ENCODE data around the gene CLMN.

Gene CLMN

DNA sequence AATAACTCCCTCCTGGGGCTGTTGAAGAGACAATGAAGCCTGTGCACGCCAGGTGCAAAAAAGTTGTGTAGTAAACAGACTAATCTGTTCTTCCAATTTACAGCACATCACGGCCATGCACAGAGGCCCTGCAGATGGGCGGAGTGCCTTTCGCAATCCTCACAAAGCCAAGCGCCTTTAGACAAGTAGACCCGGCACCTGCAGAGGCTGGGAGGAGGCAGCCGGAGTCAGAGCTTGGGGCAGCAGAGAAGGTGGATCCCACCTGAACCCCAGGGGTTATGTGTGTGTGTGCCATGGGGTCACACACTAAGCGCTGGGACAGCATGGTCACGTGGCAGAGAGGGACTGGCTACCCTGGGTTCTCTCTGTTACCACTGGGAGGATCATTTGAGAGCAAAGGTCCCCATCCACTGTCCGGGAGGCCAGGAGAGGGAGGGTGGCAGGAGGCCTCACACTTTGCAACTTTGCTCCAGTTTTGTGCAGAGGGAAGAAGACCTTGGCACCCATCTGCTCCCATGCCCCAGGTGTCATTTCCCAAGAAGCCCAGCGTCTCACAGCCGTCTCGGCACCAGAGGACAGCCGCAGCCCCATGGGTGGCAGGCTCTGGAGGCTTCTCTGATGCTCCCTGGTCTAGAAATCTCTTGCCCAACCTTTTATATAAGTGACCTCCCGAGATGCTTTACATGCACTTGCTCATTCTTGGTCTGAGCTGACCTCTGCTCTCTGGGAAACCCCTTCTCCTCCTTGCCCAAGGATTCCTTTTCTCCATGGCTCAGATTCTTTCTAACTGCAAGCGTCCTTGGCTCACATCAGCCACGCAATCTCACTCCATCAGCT, 82.4 kb downstream of the CLMN start:
- no peak for DNase-seq

GRCh38 chr14:95236221-95236620, 83.5 kb downstream of the CLMN start:
- DNase-seq = no peak

DNA sequence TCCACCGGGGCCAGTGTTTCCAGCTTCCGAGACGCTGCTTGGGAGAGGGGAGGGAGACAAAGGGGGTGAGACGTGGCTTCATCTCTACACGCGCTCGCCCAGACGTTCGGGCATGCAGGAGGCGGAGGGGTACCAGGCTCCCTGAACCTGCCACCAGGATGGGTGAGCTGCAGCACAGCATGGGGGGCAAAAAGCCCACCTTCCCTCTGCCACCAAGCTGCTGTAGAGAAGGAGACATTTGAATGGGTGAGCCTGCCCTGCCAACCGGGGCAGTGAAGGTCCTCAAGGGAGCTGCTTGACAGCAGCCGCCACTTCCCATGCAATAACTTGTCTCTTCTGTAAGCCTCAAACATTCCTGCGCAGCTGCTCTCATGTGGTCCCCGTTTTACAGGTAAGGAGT, 83.9 kb downstream of the CLMN start:
- no peak for DNase-seq

DNA sequence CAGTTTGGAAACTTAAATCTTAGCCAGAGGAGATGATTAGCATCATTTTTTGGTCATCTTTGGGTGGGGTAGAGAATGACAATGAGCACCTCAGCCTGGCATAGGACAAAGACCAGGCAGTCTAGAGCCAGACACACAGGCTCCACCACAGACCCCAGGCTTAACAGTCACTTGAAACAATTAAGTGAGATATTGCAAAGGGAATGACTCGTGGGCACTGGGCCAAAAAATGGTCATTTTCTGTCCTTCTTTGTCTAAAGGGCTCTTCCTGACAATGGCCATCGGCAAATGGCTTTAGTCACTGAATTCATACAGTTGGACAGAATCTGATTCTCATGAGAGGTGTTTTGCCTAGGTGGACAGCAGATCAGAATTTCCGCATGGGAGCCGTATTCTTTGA, 84.4 kb downstream of the CLMN start:
- DNase-seq = no peak

DNA sequence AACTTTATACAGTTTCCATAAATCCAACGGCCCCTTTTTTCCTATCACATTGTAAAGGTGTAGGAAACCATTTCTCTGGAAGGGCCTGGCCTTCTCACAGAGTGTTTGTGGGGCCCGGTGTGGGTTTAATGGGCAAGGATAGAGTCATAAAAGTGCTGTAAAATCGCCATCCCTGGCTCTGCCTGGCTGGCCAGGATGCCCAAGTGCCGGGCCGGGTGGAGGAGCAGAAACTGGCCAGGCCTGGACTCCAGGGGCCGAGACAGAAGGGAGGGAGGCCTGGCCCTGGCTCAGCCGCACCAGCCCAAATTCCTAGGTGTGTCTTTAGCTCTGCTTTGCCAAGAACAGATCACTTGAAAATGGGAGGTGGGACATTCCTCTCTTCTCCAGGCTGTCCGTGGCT, 85.3 kb downstream of the CLMN start:
- no peak for DNase-seq

- DNase-seq = no peak
These were observed 85.9 kb downstream of the CLMN start for GRCh38 chr14:95233702-95234241.

DNA sequence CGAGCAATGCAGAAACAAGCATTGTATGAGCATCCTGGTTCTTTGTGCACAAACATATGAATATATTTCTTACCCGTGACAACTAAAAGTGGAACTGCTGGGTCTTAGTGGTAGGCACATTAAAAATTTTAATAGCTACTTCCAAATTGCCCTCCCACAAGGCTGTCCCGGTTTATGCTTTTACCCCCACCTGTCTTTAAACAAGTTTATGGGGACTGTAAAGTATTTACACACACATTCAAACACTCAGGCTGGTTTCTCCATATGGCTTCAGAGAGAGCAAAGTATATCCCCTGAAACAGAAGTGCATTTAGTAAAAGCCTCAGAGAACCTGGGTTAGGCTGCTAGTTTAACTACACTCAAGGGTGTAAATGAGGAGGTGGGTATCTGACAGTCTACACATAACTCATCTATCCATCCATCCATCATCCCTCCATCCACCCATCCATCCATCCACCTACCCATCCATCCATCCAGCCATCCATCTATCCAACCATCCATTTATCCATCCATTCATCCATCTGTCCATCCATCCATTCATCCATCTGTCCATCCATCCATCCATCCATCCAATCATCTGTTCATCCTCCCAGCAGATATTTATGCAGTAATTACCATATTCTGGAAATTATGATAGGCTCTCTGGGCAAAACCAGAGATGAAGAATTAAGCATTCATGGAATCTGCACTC, 86.7 kb downstream of the CLMN start:
- DNase-seq = no peak

DNA sequence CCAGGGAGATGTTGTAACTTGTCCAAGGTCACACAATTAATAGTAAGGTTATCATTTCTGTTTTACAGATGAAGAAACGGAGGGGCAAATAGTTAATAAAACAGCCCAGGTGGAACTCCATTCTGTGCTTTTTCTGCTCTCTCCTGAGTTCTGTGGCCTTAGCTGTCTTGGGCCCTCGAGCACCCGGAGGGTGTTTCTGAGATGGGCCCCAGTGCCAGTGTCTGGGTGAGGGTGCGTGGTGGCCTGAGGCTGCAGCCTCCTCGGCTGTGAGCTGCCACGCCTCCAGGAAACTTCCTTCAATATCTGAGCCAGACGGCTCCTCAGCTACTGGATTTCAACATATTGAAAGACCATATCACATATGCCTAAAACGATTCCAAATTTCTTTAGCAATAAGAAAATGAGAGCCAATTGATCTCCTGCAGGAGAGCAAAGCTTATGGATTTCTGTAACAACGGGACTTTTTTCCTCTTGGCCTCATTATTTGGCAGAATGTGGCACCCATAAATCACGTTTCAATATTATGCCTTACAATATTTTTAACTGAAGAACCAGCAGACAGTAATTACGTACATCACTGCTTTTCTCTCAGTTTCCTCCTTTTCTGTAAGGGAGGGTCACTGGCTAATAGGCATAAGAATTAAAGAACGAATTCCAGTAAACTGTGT, 87.6 kb downstream of the CLMN start:
- no peak for DNase-seq

DNA sequence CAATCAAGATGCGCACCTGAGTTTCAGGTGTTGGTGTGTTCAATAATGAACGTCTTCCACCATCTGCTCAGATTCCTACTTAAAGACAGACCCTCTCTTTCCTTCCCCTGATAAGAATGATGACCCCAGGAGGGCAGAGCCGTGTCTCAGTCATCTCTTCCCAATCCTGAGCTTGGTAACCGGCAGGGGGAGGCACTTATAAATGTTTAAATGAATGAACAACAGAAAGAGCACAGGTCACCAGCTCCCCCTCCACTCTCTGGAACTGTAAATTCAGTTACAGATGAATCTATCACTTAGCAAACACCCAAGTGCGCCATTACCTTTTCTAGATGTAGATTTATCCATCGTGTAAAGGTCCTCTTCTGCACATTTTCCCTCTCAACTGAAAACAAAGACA, 90.0 kb downstream of the CLMN start:
- no peak for DNase-seq

- DNase-seq = no peak
These were observed 91.5 kb downstream of the CLMN start for GRCh38 chr14:95228240-95228639.

GRCh38 chr14:95227279-95227860, 92.3 kb downstream of the CLMN start:
- DNase-seq = no peak

DNA sequence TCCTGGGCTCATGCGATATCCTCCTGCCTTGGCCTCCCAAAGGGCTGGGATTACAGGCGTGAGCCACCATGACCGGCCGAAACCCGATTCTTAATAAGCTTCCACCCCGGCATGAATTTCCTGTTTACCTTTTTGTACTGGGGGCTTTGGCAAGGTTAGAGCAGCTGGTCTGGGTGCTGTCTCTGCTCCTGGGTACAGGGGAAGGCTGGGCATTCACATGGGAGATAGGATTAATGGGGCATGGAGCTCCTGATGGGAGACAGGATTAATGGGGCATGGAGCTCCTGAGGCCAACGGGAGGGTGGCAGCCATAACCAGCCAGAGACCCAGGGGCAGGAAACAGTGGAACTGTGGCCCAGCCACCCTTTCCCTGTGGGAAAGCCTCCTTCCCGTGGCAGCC, 92.9 kb downstream of the CLMN start:
- DNase-seq = no peak

DNA sequence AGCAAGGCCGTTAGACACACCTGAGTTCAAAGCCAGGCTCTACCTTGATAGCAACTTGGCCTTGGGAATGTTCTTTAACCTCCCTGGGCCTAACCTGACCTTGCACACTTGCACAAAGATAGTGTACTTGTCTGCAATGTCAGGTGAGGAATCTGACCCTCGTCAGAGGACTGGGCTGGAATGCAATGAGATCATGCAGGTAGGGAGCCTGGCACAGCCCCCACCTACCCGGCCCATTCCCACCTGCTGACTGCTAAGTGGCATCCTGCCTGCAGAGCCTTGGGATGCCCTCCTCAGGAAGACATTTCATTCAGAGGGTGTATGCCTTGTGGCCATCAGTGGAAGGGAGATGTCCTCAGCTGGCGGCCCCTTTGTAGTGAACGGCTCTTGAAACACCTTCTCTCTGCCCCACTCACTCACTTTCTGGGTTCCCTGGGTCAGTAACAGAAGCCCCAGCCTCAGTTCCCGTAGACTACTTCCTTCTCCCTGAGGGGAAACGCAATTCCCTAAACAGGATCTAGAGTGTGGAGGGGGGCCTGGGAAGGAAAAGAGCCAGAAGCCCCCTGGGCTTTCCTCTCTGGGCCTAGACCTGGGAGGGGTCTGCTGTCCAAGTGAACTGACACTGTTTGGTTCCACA, 94.3 kb downstream of the CLMN start:
- DNase-seq = no peak

GRCh38 chr14:95222870-95223398, 96.8 kb downstream of the CLMN start:
- no peak for DNase-seq

GRCh38 chr14:95222151-95222631, 97.5 kb downstream of the CLMN start:
- DNase-seq = no peak

GRCh38 chr14:95221531-95221930, 98.2 kb downstream of the CLMN start:
- no peak for DNase-seq

DNA sequence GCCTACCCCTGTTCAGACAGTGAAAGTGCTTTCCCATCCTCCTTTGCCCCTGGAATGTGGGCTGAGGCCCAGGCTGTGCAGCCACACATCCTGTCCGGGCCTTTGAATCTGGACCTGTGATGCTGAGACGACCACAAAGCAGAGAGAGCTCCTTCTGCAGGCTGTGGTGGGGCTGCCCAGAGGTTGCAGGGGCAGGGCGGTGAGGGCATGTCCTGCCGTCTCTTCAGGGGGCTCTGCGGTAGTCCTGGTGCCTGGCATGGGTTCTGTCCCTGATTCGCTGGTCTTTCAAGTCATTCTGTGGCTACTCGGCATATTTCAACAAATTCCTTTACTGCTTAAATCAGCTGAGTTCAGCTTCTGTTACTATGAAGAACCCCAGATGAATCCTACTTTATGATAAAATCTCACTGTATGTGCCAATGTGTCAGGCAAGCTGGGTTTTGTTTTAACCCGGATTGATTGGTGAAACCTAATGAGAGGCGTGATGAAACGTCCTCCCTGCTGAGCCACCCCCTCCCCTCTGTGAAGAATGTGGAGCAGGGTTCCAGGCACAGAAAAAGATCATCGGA, 99.0 kb downstream of the CLMN start:
- DNase-seq = no peak

GRCh38 chr14:95218472-95219193, 101.1 kb downstream of the CLMN start:
- DNase-seq = no peak

DNA sequence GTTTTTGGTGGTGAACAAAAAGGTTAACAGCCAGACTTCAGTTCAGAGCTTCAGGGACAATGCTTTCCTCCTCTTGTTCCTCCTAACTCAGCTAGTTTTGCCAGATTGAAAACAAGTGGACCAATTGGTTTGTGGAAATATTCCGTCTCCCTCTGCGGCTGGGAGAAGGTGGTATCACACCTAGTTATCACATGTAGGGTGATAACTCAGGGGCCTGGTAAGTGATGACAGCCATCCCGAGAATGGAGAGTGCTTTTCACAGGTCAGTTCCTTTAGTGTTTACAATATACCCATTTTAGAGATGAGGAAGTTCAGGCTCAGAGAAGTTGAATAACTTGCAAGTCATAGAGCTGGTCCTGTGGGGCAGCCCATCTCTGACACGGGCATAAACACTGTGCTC, 101.7 kb downstream of the CLMN start:
- no peak for DNase-seq

GRCh38 chr14:95217391-95217900, 102.3 kb downstream of the CLMN start:
- no peak for DNase-seq

DNA sequence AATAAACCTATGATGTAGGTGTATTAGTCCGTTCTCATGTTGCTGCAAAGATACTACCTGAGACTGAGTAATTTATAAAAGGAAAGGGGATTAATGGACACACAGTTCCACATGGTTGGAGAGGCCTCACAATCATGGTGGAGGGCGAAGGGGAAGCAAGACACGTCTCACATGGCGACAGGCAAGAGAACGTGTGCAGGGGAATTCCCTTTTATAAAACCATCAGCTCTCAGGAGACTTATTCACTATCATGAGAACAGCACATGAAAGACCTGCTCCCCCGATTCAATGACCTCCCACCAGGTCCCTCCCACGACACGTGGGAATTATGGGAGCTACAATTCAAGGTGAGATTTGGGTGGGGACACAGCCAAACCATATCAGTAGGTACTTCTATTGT, 103.7 kb downstream of the CLMN start:
- no peak for DNase-seq

Measured in activated effector memory CD4-positive, alpha-beta T cell treated with Interleukin-2 at 50 U/mL for 16 hours (primary cell).